ENCODE measurements around the gene SLX1B.
A peak's percentile ranks its signal among the peaks of the same experiment; 100 is the strongest.
"Not testable (repeated sequence)": the region's sequence is repeated elsewhere in the genome, so short reads cannot be mapped to it uniquely, and the experiment has no call there.

SLX1B gene

GRCh38 chr16:29454269-29454668, at the start of gene SLX1B, which contains the start of gene BOLA2:
Gene SLX1B (plus strand): TSS chr16:29454533.
Gene BOLA2 (minus strand): TSS chr16:29454351. CDS start chr16:29454253, 98 bp downstream.
- not testable (repeated sequence) for H3K27ac Mint-ChIP-seq, H3K4me1 Mint-ChIP-seq, H3K27me3 Mint-ChIP-seq, H3K36me3 Mint-ChIP-seq, H3K4me3 Mint-ChIP-seq, H3K9me3 Mint-ChIP-seq
- ATAC-seq = peak; percentile 97

- H3K9me3 Mint-ChIP-seq, H3K4me1 Mint-ChIP-seq, H3K4me3 Mint-ChIP-seq, H3K27ac Mint-ChIP-seq, H3K27me3 Mint-ChIP-seq, ATAC-seq, H3K36me3 Mint-ChIP-seq: not testable (repeated sequence)
Measured at GRCh38 chr16:29405249-29405648, 49.1 kb upstream of the SLX1B start.

- H3K4me3 Mint-ChIP-seq, H3K27ac Mint-ChIP-seq, H3K4me1 Mint-ChIP-seq, ATAC-seq, H3K9me3 Mint-ChIP-seq, H3K27me3 Mint-ChIP-seq: not testable (repeated sequence)
- peaks cover 16% of the 10 kb centered on the region for H3K36me3 Mint-ChIP-seq
Measured at GRCh38 chr16:29423587-29423986, 30.7 kb upstream of the SLX1B start.

- peaks cover 29% of the 10 kb centered on the region for H3K36me3 Mint-ChIP-seq
- not testable (repeated sequence) for ATAC-seq, H3K27me3 Mint-ChIP-seq, H3K4me3 Mint-ChIP-seq, H3K9me3 Mint-ChIP-seq, H3K4me1 Mint-ChIP-seq, H3K27ac Mint-ChIP-seq
Measured at GRCh38 chr16:29425390-29425789, 28.9 kb upstream of the SLX1B start.

- H3K9me3 Mint-ChIP-seq, H3K4me1 Mint-ChIP-seq, H3K36me3 Mint-ChIP-seq, H3K27ac Mint-ChIP-seq, H3K27me3 Mint-ChIP-seq, H3K4me3 Mint-ChIP-seq: not testable (repeated sequence)
- ATAC-seq = peak; percentile 32
Measured at GRCh38 chr16:29453754-29454153, 579 bp upstream of the SLX1B start.

GRCh38 chr16:29454828-29455227, 495 bp downstream of the SLX1B start:
- H3K27ac Mint-ChIP-seq, H3K36me3 Mint-ChIP-seq, H3K4me3 Mint-ChIP-seq, H3K4me1 Mint-ChIP-seq, H3K9me3 Mint-ChIP-seq, H3K27me3 Mint-ChIP-seq: not testable (repeated sequence)
- peak; percentile 88 for ATAC-seq

GRCh38 chr16:29457660-29458059, 3.3 kb downstream of the SLX1B start:
- H3K27me3 Mint-ChIP-seq, H3K27ac Mint-ChIP-seq, H3K4me3 Mint-ChIP-seq, H3K4me1 Mint-ChIP-seq, H3K36me3 Mint-ChIP-seq, ATAC-seq, H3K9me3 Mint-ChIP-seq: not testable (repeated sequence)

- H3K9me3 Mint-ChIP-seq, H3K36me3 Mint-ChIP-seq, H3K27ac Mint-ChIP-seq, H3K27me3 Mint-ChIP-seq, H3K4me1 Mint-ChIP-seq, ATAC-seq, H3K4me3 Mint-ChIP-seq: not testable (repeated sequence)
Measured at GRCh38 chr16:29459706-29460646, 5.6 kb downstream of the SLX1B start, which contains the start of gene SULT1A4. Gene SULT1A4 (plus strand): TSS chr16:29459913. CDS start chr16:29461386, 1,473 bp downstream.

- not testable (repeated sequence) for H3K27ac Mint-ChIP-seq, H3K4me3 Mint-ChIP-seq, H3K36me3 Mint-ChIP-seq, H3K27me3 Mint-ChIP-seq, H3K4me1 Mint-ChIP-seq, H3K9me3 Mint-ChIP-seq, ATAC-seq
Measured at GRCh38 chr16:29460647-29461030, 6.3 kb downstream of the SLX1B start.

GRCh38 chr16:29465985-29466824, 11.9 kb downstream of the SLX1B start:
- H3K4me1 Mint-ChIP-seq, H3K27me3 Mint-ChIP-seq, H3K4me3 Mint-ChIP-seq, H3K27ac Mint-ChIP-seq, H3K36me3 Mint-ChIP-seq, H3K9me3 Mint-ChIP-seq: not testable (repeated sequence)
- ATAC-seq = peak; percentile 66

- H3K4me1 Mint-ChIP-seq = not testable (repeated sequence)
Measured at GRCh38 chr16:29466904-29467303, 12.6 kb downstream of the SLX1B start.

GRCh38 chr16:29467654-29468366, 13.5 kb downstream of the SLX1B start:
- not testable (repeated sequence) for H3K9me3 Mint-ChIP-seq, H3K27ac Mint-ChIP-seq, H3K4me1 Mint-ChIP-seq, H3K27me3 Mint-ChIP-seq, H3K4me3 Mint-ChIP-seq, H3K36me3 Mint-ChIP-seq
- peak; percentile 49 for ATAC-seq

More at GRCh38 chr16:29466904-29467303, 12.6 kb downstream of the SLX1B start:
- not testable (repeated sequence) for H3K27ac Mint-ChIP-seq, H3K4me3 Mint-ChIP-seq, H3K36me3 Mint-ChIP-seq, H3K9me3 Mint-ChIP-seq, H3K27me3 Mint-ChIP-seq
- peak; percentile 47 for ATAC-seq

- H3K27me3 Mint-ChIP-seq, H3K9me3 Mint-ChIP-seq, H3K4me1 Mint-ChIP-seq, H3K27ac Mint-ChIP-seq, H3K36me3 Mint-ChIP-seq: not testable (repeated sequence)
- peak; percentile 69 for ATAC-seq
- peak overlapping the region; percentile 18 for H3K4me3 Mint-ChIP-seq
Measured at GRCh38 chr16:29469660-29470059, 15.3 kb downstream of the SLX1B start.

- not testable (repeated sequence) for H3K4me3 Mint-ChIP-seq, H3K4me1 Mint-ChIP-seq, H3K27ac Mint-ChIP-seq, H3K36me3 Mint-ChIP-seq, H3K27me3 Mint-ChIP-seq, ATAC-seq, H3K9me3 Mint-ChIP-seq
Measured at GRCh38 chr16:29472065-29472464, 17.7 kb downstream of the SLX1B start.

GRCh38 chr16:29482276-29482675, 27.9 kb downstream of the SLX1B start:
- H3K4me1 Mint-ChIP-seq, H3K36me3 Mint-ChIP-seq, H3K27me3 Mint-ChIP-seq, H3K27ac Mint-ChIP-seq, H3K4me3 Mint-ChIP-seq, ATAC-seq, H3K9me3 Mint-ChIP-seq: not testable (repeated sequence)
